ENCODE measurements around the gene SUSD3. TPM values are rescaled to one million over a fixed set of nuclear protein-coding genes. Genes with fewer than 3 reads are reported as not detected.

Gene SUSD3
- total RNA-seq, 2 donors from 2014 or later: 53.1 to 56.8 TPM

GRCh38 chr9:93061260-93061751 is 2.8 kb downstream of the SUSD3 start:
- Mint-ChIP-seq H3K27ac (peak overlapping the region; percentile 95), H3K9me3 (no peaks in the 10 kb centered on the region), H3K36me3 (ENCODE audit: insufficient read depth in 2 of 2) (peaks cover 0 to 4% of the 10 kb centered on the region in 2 donors), H3K27me3 (ENCODE audit: low read depth) (no peaks in the 10 kb centered on the region), H3K4me1 (ENCODE audit: low read depth) (peaks cover 83% of the 10 kb centered on the region), H3K4me3 (peak overlapping the region; percentile 92 to 97)
- ATAC-seq (replicated peaks in 1 of 2): no peak
- no peak for DNase-seq

DNA sequence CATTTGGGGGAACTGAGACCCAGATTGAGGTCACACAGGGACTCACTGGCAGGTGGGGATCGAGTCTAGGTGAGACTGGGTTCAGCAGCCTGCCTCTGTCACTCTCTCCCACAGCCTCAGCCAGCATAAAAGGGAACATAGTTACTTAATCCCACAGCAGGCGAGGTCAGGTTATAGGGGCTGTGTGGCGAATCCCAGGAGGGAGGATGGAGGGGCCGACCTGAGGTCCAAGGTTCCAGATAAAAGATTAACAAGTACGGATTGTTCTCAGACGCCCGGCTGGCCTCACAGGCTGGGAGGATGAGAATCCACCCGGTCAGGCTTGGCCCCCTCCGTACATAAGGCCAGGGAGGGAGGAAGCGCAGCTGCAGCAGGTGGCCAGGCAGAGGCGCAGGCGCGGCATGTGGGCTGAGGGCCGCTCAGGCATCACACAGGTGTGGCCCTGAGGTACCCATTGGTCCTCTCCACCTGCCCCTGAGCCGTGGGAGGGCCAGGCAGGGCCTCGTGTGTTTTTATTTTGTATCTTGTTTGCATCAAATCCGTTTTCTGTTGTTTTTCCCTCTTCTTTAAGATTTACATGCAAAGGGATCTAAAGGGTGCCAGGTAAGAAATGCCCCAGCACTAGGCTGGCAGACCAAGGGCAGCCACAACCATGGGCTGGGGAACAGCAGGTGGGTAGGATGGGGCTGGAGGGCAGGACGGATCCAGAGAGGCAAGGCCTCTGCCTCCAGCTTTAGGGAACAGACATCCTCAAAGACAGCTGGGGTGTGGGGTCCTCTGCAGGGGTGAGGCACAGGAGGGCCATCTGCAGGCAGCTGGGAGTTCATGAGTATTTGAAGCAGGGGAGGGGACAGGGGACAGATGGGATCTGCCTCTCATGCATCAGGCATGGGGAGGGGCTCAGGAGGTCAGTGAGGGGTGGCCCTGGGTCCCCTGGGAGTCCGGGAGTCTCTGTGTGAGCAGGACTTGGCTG is 3.6 kb downstream of the SUSD3 start:
- Mint-ChIP-seq H3K36me3 (ENCODE audit: insufficient read depth in 2 of 2) (peaks cover 2 to 4% of the 10 kb centered on the region in 2 donors), H3K4me3 (peak overlapping the region; percentile 92 to 97), H3K4me1 (ENCODE audit: low read depth) (peaks cover 88% of the 10 kb centered on the region)

GRCh38 chr9:93064392-93065134 is 6.1 kb downstream of the SUSD3 start:
- ATAC-seq (replicated peaks in 1 of 2) (peak; percentile 93 to 97), DNase-seq (peak; percentile 91 to 94)
- peak overlapping the region; percentile 99 for H3K27ac Mint-ChIP-seq
- peaks cover 0 to 2% of the 10 kb centered on the region in 2 donors for H3K9me3 Mint-ChIP-seq
- peak overlapping the region; percentile 88 to 98 for H3K4me3 Mint-ChIP-seq
- H3K36me3 Mint-ChIP-seq (ENCODE audit: insufficient read depth in 2 of 2): peaks cover 3 to 5% of the 10 kb centered on the region in 2 donors
- no peaks in the 10 kb centered on the region for H3K27me3 Mint-ChIP-seq (ENCODE audit: low read depth)
- H3K4me1 Mint-ChIP-seq (ENCODE audit: low read depth): peaks cover 97% of the 10 kb centered on the region

More for the DNA sequence above, 3.6 kb downstream of the SUSD3 start:
- Mint-ChIP-seq H3K27me3 (ENCODE audit: low read depth) (no peaks in the 10 kb centered on the region), H3K9me3 (no peaks in the 10 kb centered on the region), H3K27ac (peak overlapping the region; percentile 92)
- ATAC-seq (replicated peaks in 1 of 2) (no peak), DNase-seq (peak in 1 of 2 donors; percentile 42)

- H3K36me3 Mint-ChIP-seq (ENCODE audit: insufficient read depth in 2 of 2): peaks cover 3 to 7% of the 10 kb centered on the region in 2 donors
- peaks cover 0 to 2% of the 10 kb centered on the region in 2 donors for H3K9me3 Mint-ChIP-seq
- no peaks in the 10 kb centered on the region for H3K27me3 Mint-ChIP-seq (ENCODE audit: low read depth)
- peaks cover 90% of the 10 kb centered on the region for H3K4me1 Mint-ChIP-seq (ENCODE audit: low read depth)
- peak overlapping the region; percentile 99 for H3K27ac Mint-ChIP-seq
- ATAC-seq (replicated peaks in 1 of 2): no peak
- peak overlapping the region; percentile 88 to 98 for H3K4me3 Mint-ChIP-seq
- no peak for DNase-seq
Observed at GRCh38 chr9:93065135-93065720, 6.7 kb downstream of the SUSD3 start.

DNA sequence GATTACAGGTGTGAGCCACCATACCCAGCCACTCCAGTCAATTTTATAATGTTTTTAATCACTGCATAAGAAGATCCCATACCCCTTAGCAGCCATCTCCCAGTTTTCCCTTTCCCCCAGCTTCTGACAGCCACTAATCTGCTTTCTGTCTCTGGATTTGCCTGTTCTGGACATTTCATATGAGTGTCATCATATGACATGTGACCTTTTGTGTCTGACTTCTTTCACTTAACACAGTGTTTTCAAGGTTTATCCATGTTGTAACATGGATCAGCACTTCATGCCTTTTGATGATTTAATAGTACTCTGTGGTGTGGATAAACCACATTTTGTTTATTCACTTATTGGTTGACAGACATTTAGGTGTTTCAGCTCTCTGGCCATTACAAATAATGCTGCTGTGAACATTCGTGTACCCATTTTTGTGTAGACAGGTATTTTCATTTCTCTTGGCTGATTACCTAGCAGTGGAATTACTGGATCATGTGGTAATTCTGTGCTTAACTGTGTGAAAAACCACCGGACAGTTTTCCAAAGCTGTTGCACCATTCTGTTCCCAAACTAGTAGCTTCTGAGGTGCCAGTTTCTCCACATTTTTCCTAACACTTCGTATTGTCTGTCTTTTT is 8.6 kb downstream of the SUSD3 start:
- H3K4me3 Mint-ChIP-seq: peak overlapping the region in 1 of 2 donors; percentile 13
- ATAC-seq (replicated peaks in 1 of 2) (no peak), DNase-seq (no peak)
- peaks cover 82% of the 10 kb centered on the region for H3K4me1 Mint-ChIP-seq (ENCODE audit: low read depth)
- H3K27ac Mint-ChIP-seq: peak overlapping the region; percentile 73
- H3K9me3 Mint-ChIP-seq: peaks cover 0 to 2% of the 10 kb centered on the region in 2 donors
- no peaks in the 10 kb centered on the region for H3K27me3 Mint-ChIP-seq (ENCODE audit: low read depth)
- peaks cover 9 to 12% of the 10 kb centered on the region in 2 donors for H3K36me3 Mint-ChIP-seq (ENCODE audit: insufficient read depth in 2 of 2)

DNA sequence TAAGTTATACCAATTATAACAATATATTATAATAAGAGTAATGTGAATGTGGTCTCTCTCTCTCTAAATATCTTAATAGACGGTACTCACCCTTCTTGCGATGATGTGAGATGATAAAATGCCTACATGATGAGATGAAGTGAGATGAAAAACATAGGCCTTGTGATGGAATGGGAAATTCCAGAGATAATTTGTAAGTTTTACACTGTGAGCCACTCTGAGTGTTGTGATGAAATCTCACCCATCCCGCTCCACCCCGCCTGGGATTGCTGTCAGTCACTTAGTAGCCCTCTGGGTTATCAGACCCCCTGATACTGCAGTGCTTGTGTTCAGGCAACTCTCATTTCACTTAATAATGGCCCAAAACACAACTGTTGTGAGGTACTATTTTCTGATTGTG is 10.5 kb downstream of the SUSD3 start:
- peaks cover 78% of the 10 kb centered on the region for H3K4me1 Mint-ChIP-seq (ENCODE audit: low read depth)
- H3K4me3 Mint-ChIP-seq: no peak overlapping the region
- peaks cover 9 to 11% of the 10 kb centered on the region in 2 donors for H3K36me3 Mint-ChIP-seq (ENCODE audit: insufficient read depth in 2 of 2)
- ATAC-seq (replicated peaks in 1 of 2) (no peak), DNase-seq (no peak)
- no peak overlapping the region for H3K27ac Mint-ChIP-seq
- peaks cover 0 to 2% of the 10 kb centered on the region in 2 donors for H3K9me3 Mint-ChIP-seq
- H3K27me3 Mint-ChIP-seq (ENCODE audit: low read depth): no peaks in the 10 kb centered on the region

- ATAC-seq (replicated peaks in 1 of 2): no peak
- DNase-seq: no peak
- H3K4me1 Mint-ChIP-seq (ENCODE audit: low read depth): peaks cover 65% of the 10 kb centered on the region
- no peak overlapping the region for H3K27ac Mint-ChIP-seq
- no peak overlapping the region for H3K4me3 Mint-ChIP-seq
- no peaks in the 10 kb centered on the region for H3K27me3 Mint-ChIP-seq (ENCODE audit: low read depth)
- H3K36me3 Mint-ChIP-seq (ENCODE audit: insufficient read depth in 2 of 2): peaks cover 9 to 13% of the 10 kb centered on the region in 2 donors
- peaks cover 0 to 2% of the 10 kb centered on the region in 2 donors for H3K9me3 Mint-ChIP-seq
Observed at GRCh38 chr9:93071464-93071863, 13.0 kb downstream of the SUSD3 start.

DNA sequence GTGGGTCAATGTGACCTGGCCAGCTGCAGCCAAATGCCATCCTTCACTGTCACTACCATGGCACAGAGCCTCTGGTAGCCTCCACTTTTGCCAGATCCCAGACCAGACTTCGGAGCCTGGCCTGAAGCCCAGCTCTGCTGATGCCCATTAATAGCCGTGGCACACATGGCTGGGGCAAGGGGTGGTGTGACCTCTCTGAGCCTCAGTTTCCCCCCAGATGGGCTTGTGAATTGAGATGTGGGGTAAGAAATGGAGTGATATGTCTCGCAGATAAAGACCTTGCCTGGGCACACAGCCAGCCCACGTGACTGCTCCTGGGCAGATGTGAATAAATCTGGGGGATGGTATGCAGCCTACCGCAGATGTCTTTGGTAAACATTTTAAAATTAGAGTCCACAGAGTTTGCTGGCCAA is 13.9 kb downstream of the SUSD3 start:
- Mint-ChIP-seq H3K27me3 (ENCODE audit: low read depth) (no peaks in the 10 kb centered on the region), H3K27ac (peak overlapping the region; percentile 87), H3K4me3 (peak overlapping the region in 1 of 2 donors; percentile 92), H3K9me3 (peaks cover 0 to 2% of the 10 kb centered on the region in 2 donors), H3K36me3 (ENCODE audit: insufficient read depth in 2 of 2) (peaks cover 7 to 14% of the 10 kb centered on the region in 2 donors), H3K4me1 (ENCODE audit: low read depth) (peaks cover 65% of the 10 kb centered on the region)
- DNase-seq: peak in 1 of 2 donors; percentile 63
- ATAC-seq (replicated peaks in 1 of 2): peak in 1 of 2 donors; percentile 84

DNA sequence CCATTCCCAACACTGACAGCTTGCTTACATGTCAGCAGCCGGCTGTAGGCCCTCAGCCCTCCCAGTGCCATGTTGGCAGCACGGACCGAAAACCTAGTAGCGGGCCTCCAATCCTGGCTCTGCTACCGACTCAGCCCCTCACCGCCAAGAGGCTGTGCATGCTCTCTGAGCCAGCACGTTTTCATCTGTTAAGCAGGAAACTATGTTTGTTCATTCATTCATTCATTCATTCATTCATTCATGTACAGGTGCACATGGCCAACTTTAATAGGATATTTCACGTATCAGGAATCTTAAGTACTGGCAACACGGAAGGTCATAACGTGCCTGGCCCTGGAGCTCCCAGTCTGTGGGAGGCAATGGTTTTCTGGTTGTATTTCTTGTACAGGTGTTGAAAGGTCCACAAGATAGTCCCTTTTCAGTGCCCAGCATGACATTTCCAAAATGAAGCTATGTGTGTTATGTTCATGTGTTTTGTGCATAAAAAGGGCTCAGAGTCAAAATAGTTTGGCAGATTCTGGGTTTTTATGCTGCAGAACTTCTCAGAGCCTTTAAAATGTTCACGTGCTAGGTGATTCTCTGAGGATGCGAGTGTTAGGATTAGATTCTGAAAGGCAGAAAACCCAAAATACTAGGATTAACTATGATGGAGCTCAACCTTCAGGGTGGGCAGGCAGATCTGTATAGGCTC is 17.7 kb downstream of the SUSD3 start:
- Mint-ChIP-seq H3K4me1 (ENCODE audit: low read depth) (peaks cover 49% of the 10 kb centered on the region), H3K4me3 (no peak overlapping the region), H3K27me3 (ENCODE audit: low read depth) (no peaks in the 10 kb centered on the region), H3K36me3 (ENCODE audit: insufficient read depth in 2 of 2) (peaks cover 4 to 18% of the 10 kb centered on the region in 2 donors), H3K9me3 (no peaks in the 10 kb centered on the region), H3K27ac (no peak overlapping the region)
- DNase-seq (no peak), ATAC-seq (replicated peaks in 1 of 2) (no peak)

GRCh38 chr9:93076792-93077128 is 18.3 kb downstream of the SUSD3 start:
- DNase-seq: no peak
- ATAC-seq (replicated peaks in 1 of 2): no peak
- Mint-ChIP-seq H3K36me3 (ENCODE audit: insufficient read depth in 2 of 2) (peaks cover 3 to 22% of the 10 kb centered on the region in 2 donors), H3K4me3 (no peak overlapping the region), H3K4me1 (ENCODE audit: low read depth) (peaks cover 47% of the 10 kb centered on the region), H3K27me3 (ENCODE audit: low read depth) (no peaks in the 10 kb centered on the region), H3K9me3 (no peaks in the 10 kb centered on the region), H3K27ac (no peak overlapping the region)

DNA sequence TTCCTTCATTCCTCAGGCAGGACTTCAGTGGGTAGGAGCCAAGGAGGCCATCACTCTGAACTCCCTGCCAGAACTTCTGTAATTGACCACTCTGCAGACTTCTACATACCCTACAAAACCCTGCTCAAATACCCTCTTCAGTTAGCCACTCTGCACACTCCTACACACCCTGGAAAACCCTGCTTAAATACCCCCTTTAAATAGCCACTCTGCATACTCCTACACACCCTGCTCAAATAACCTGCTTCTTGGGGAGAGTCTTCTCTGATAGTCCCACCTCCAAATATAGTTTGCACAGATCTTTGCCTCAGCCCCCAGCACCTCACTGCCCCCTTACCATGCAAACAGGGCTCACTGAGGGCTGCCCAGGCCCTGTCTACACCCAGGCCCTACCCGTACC is 18.9 kb downstream of the SUSD3 start:
- peaks cover 6 to 25% of the 10 kb centered on the region in 2 donors for H3K36me3 Mint-ChIP-seq (ENCODE audit: insufficient read depth in 2 of 2)
- H3K4me1 Mint-ChIP-seq (ENCODE audit: low read depth): peaks cover 53% of the 10 kb centered on the region
- peak overlapping the region; percentile 5 for H3K27ac Mint-ChIP-seq
- no peaks in the 10 kb centered on the region for H3K27me3 Mint-ChIP-seq (ENCODE audit: low read depth)
- ATAC-seq (replicated peaks in 1 of 2) (no peak), DNase-seq (no peak)
- no peak overlapping the region for H3K4me3 Mint-ChIP-seq
- no peaks in the 10 kb centered on the region for H3K9me3 Mint-ChIP-seq

GRCh38 chr9:93077811-93078210 is 19.3 kb downstream of the SUSD3 start:
- Mint-ChIP-seq H3K4me1 (ENCODE audit: low read depth) (peaks cover 53% of the 10 kb centered on the region), H3K27ac (no peak overlapping the region), H3K9me3 (no peaks in the 10 kb centered on the region), H3K4me3 (no peak overlapping the region), H3K27me3 (ENCODE audit: low read depth) (no peaks in the 10 kb centered on the region), H3K36me3 (ENCODE audit: insufficient read depth in 2 of 2) (peaks cover 8 to 27% of the 10 kb centered on the region in 2 donors)
- ATAC-seq (replicated peaks in 1 of 2): no peak
- no peak for DNase-seq
